NB4 (cell line): ENCODE measurements around the gene SLC25A3.
"Not testable (repeated sequence)": the region's sequence is repeated elsewhere in the genome, so short reads cannot be mapped to it uniquely, and the experiment has no call there.

Experiments
- MYC ChIP-seq: IDR thresholded peaks from 2 replicates; pipeline ENCODE4 v1.6.1; 2011; ENCODE audit warnings: low read depth, low read length
- POLR2A ChIP-seq: IDR thresholded peaks from 2 replicates; pipeline ENCODE4 v1.6.1; 2011; ENCODE audit warnings: mild to moderate bottlenecking; ENCODE audit not compliant: insufficient read length; ENCODE audit errors: extremely low read depth
- TF ChIP-seq, protein P1 (sequence below): IDR thresholded peaks from one replicate; pipeline ENCODE4 v1.5.1; 2012; ENCODE audit warnings: low read depth, low read length
- TF ChIP-seq, protein P2 (sequence below): IDR thresholded peaks from 2 replicates; pipeline ENCODE4 v1.6.1; 2011; ENCODE audit warnings: low read depth, low read length

- TF ChIP-seq, protein P1, sequence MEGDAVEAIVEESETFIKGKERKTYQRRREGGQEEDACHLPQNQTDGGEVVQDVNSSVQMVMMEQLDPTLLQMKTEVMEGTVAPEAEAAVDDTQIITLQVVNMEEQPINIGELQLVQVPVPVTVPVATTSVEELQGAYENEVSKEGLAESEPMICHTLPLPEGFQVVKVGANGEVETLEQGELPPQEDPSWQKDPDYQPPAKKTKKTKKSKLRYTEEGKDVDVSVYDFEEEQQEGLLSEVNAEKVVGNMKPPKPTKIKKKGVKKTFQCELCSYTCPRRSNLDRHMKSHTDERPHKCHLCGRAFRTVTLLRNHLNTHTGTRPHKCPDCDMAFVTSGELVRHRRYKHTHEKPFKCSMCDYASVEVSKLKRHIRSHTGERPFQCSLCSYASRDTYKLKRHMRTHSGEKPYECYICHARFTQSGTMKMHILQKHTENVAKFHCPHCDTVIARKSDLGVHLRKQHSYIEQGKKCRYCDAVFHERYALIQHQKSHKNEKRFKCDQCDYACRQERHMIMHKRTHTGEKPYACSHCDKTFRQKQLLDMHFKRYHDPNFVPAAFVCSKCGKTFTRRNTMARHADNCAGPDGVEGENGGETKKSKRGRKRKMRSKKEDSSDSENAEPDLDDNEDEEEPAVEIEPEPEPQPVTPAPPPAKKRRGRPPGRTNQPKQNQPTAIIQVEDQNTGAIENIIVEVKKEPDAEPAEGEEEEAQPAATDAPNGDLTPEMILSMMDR: not testable (repeated sequence)
- TF ChIP-seq POLR2A, MYC: not testable (repeated sequence)
- TF ChIP-seq, protein P2, sequence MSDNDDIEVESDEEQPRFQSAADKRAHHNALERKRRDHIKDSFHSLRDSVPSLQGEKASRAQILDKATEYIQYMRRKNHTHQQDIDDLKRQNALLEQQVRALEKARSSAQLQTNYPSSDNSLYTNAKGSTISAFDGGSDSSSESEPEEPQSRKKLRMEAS: not testable (repeated sequence)
Measured at GRCh38 chr12:98642801-98643200, 49.3 kb downstream of the SLC25A3 start.
